A549 (cell line): ENCODE data around the gene FBF1. TPM values are rescaled to one million over a fixed set of nuclear protein-coding genes. Genes with fewer than 3 reads are reported as not detected.

Experiments
- ATAC-seq, 2 experiments: fragments of 200-7000 bp in 1 of 2; fragments of >200 bp in 1 of 2; cut with Nextera tagmentation in 1 of 2; cut with Tn5 transposase in 1 of 2; 3 replicates each; pipeline versions ENCODE4 v1.8.0 to v1.9.1; 2018 to 2020; ENCODE audit warnings: mild to moderate bottlenecking in 1 of 2, moderate library complexity in 1 of 2
- CTCF ChIA-PET: fragments of 300-600 bp; sonication (Branson Sonifier 250); formaldehyde crosslinking; extraction: SDS; loops from one replicate; lab custom pipeline; 2021; ENCODE audit warnings: antibody characterized with exemption, inconsistent platforms; lab: Yijun Ruan, JAX
- POLR2A ChIA-PET: fragments of 350-600 bp; formaldehyde crosslinking; extraction: SDS; loops from one replicate; lab custom pipeline; 2021; ENCODE audit warnings: antibody characterized with exemption, inconsistent platforms; lab: Yijun Ruan, JAX
- DNase-seq, 2 experiments: peaks; one replicate each; pipeline versions ENCODE4 v3.0.0 to v3.0.0-alpha.2; 2011 to 2016; ENCODE audit warnings: low read depth in 1 of 2, low spot score in 1 of 2
- FAIRE-seq: peaks from 2 replicates; lab custom pipeline; 2011; peaks lifted over from hg19 to GRCh38; lab: Jason Lieb, UNC
- H3K27ac ChIP-seq, 2 experiments: fragments of >200 bp; sonication (Bioruptor Twin); formaldehyde crosslinking; 3 replicates each; pipeline ENCODE4 v1.5.1; 2016 to 2017
- H3K4me1 ChIP-seq: fragments of >200 bp; sonication (Bioruptor Twin); formaldehyde crosslinking; 3 replicates; pipeline ENCODE4 v1.6.1; 2016
- H3K4me2 ChIP-seq: fragments of >200 bp; sonication (Bioruptor Twin); formaldehyde crosslinking; 3 replicates; pipeline ENCODE4 v1.6.1; 2016
- H3K4me3 ChIP-seq: fragments of >200 bp; sonication (Bioruptor Twin); formaldehyde crosslinking; 3 replicates; pipeline ENCODE4 v1.5.1; 2016
- H3K9me3 ChIP-seq: fragments of >200 bp; sonication (Bioruptor Twin); formaldehyde crosslinking; 3 replicates; pipeline ENCODE4 v1.6.1; 2016
- ATOH8 ChIP-seq: fragments of 250-450 bp; sonication (Bioruptor Pico); IDR thresholded peaks from 2 replicates; pipeline ENCODE4 v1.5.0; 2020; ENCODE audit warnings: low read depth, mild to moderate bottlenecking, moderate library complexity
- CBX8 ChIP-seq: fragments of 200-600 bp; sonication (generic); IDR thresholded peaks from 2 replicates; pipeline ENCODE4 v1.6.1; 2016
- CHD2 ChIP-seq: fragments of 150-350 bp; IDR thresholded peaks from 2 replicates; pipeline ENCODE4 v1.6.1; 2014; ENCODE audit warnings: low read length; ENCODE audit not compliant: partially characterized antibody
- EHMT2 ChIP-seq: fragments of 200-600 bp; sonication (generic); IDR thresholded peaks from 2 replicates; pipeline ENCODE4 v1.6.1; 2016; ENCODE audit warnings: antibody characterized with exemption, low read depth, mild to moderate bottlenecking, moderate library complexity
- EP300 ChIP-seq, 2 experiments: fragments of >200 bp; sonication (Bioruptor Twin); formaldehyde crosslinking; IDR thresholded peaks; 2 replicates in 1 of 2; 3 replicates in 1 of 2; pipeline ENCODE4 v1.6.1; 2016 to 2017
- FOSL2 ChIP-seq, 2 experiments: fragments of 450-650 bp in 1 of 2; fragments of >200 bp in 1 of 2; sonication (Bioruptor Twin) in 1 of 2; formaldehyde crosslinking; IDR thresholded peaks; 2 replicates each; pipeline versions ENCODE4 v1.5.0 to v1.6.1; 2016 to 2020; ENCODE audit warnings: mild to moderate bottlenecking in 1 of 2, moderate library complexity in 1 of 2
- KDM1A ChIP-seq: fragments of 200-600 bp; sonication (generic); IDR thresholded peaks from 2 replicates; pipeline ENCODE4 v1.6.1; 2016; ENCODE audit warnings: low read depth, mild to moderate bottlenecking
- MAZ ChIP-seq: fragments of 150-350 bp; IDR thresholded peaks from 2 replicates; pipeline ENCODE4 v1.6.1; 2014; ENCODE audit warnings: antibody characterized with exemption, low read depth, low read length, borderline replicate concordance
- NPAS2 ChIP-seq: fragments of 250-450 bp; sonication (Bioruptor Pico); IDR thresholded peaks from 2 replicates; pipeline ENCODE4 v1.8.0; 2022; ENCODE audit warnings: mild to moderate bottlenecking, moderate library complexity, borderline replicate concordance
- PHF8 ChIP-seq: fragments of 200-600 bp; sonication (generic); IDR thresholded peaks from 2 replicates; pipeline ENCODE4 v1.6.1; 2016; ENCODE audit warnings: low read depth, mild to moderate bottlenecking, antibody characterized with exemption, moderate library complexity, borderline replicate concordance
- POLR2AphosphoS2 ChIP-seq: conservative IDR thresholded peaks from 2 replicates; pipeline ENCODE4 v1.6.1; 2012; ENCODE audit warnings: low read length, improper control_type of control experiment, inconsistent platforms
- RCOR1 ChIP-seq: fragments of 150-350 bp; IDR thresholded peaks from 2 replicates; pipeline ENCODE4 v1.6.1; 2014; ENCODE audit warnings: antibody characterized with exemption, low read length, low read depth
- SREBF2 ChIP-seq: fragments of 450-650 bp; IDR thresholded peaks from 2 replicates; pipeline ENCODE4 v1.6.1; 2014; ENCODE audit warnings: mild to moderate bottlenecking, moderate library complexity
- ZNF302 ChIP-seq: fragments of 250-450 bp; sonication (Bioruptor Pico); IDR thresholded peaks from 2 replicates; pipeline ENCODE4 v1.9.0; 2021; ENCODE audit warnings: inconsistent platforms, mild to moderate bottlenecking, moderate library complexity
- WGBS: methylation state at CpG from one replicate; pipeline ENCODE4 v1.1.6; 2017; ENCODE audit errors: missing lambda C conversion rate; 5-methylcytosine and 5-hydroxymethylcytosine counted together
- polyA plus RNA-seq, 4 experiments: library from polyadenylated mRNA; depleted of rRNA in 3 of 4; stranded (reverse); fragments of >200 nt; fragmentation: RNase III in 1 of 4; extraction: RNeasy Plus Mini Kit Qiagen cat#74134 plus additional on column Dnase treatment in 1 of 4; gene quantifications; 2 replicates in 3 of 4; 3 replicates in 1 of 4; pipeline ENCODE4 v1.2.3, GENCODE V29; 2011 to 2017
- TF ChIP-seq, protein P1 (sequence below): IDR thresholded peaks from 2 replicates; pipeline ENCODE4 v1.6.1; 2012
- TF ChIP-seq, protein P2 (sequence below): fragments of 200-600 bp; sonication (generic); IDR thresholded peaks from 2 replicates; pipeline ENCODE4 v1.6.1; 2016; ENCODE audit warnings: antibody characterized with exemption, mild to moderate bottlenecking, moderate library complexity
- TF ChIP-seq, protein P3 (sequence below): fragments of >200 bp; sonication (Bioruptor Twin); formaldehyde crosslinking; IDR thresholded peaks from 2 replicates; pipeline ENCODE4 v1.6.1; 2016

FBF1 gene
- polyA plus RNA-seq, 2 of the 4 experiments (the other 2 are of a cell fraction), result 8.5 to 17.8 TPM

DNA sequence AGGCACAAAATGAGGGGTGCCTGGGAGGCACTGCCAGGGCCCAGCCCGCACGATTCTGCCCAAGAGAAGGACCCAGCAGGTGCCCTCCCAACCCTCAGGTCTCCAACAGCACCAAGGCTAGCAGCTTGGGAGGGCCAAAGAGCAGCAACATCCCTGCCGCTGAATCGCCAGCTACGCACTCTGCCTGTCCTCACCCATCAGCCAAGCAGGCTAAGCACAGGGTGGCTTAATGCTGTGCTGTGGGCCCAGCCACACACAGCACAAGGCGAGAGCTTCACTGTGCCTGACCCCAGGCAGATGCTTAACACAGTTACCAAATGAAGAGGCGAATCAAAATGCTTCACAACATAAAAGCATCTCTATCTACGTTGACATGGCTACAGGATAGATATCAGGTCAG lies 25.6 kb downstream of the FBF1 start:
- H3K4me3 ChIP-seq, result no peak overlapping the region
- peak in 1 of 2 experiments; percentile 14; a peak in 2 of 6 replicates for ATAC-seq
- FAIRE-seq, result no peak
- no peak overlapping the region for H3K27ac ChIP-seq
- no peak for TF ChIP-seq PHF8
- TF ChIP-seq NPAS2 (CRISPR knock-in tag), result no peak
- no peak for TF ChIP-seq FOSL2 (IDR thresholded peaks at IDR 0.05)
- TF ChIP-seq FOSL2 (CRISPR knock-in tag; IDR thresholded peaks at IDR 0.05), result no peak
- TF ChIP-seq CBX8, result no peak
- TF ChIP-seq, all 56 proteins: peak for 0
- Histone ChIP-seq H3K4me2 (no peak overlapping the region), H3K4me1 (no peaks in the 10 kb centered on the region), H3K9me3 (no peaks in the 10 kb centered on the region)
- 83% methylated on average over 7 of the region's 8 CpGs for WGBS
- ChIA-PET CTCF (interaction anchor here (0.8 to 20.0 kb wide), 4 partner anchors 10 to 90 kb away, joined by 3 to 372 read pairs (median 38); partner anchors contain the start of genes CDK3 and MRPL38), POLR2A (no interaction called here)
- DNase-seq, result no peak

GRCh38 chr17:75914643-75915267 lies 26.1 kb downstream of the FBF1 start:
- peak; percentile 35 to 41; a peak in 5 of 6 replicates for ATAC-seq
- WGBS, result 90% methylated on average over 34 of the region's 34 CpGs
- CTCF ChIA-PET, result interaction anchor here (0.8 to 20.0 kb wide), 5 partner anchors 9 to 90 kb away, joined by 3 to 372 read pairs (median 37); partner anchors contain the start of genes CDK3 and MRPL38

More at GRCh38 chr17:75914643-75915267, 26.1 kb downstream of the FBF1 start:
- no peak overlapping the region for H3K4me3 ChIP-seq
- no peak for FAIRE-seq
- H3K4me1 ChIP-seq, result no peaks in the 10 kb centered on the region
- no peaks in the 10 kb centered on the region for H3K9me3 ChIP-seq
- DNase-seq, result no peak
- POLR2A ChIA-PET, result interaction anchor here (0.6 kb wide), 1 partner anchor 60 kb away, joined by 12 read pairs; the partner anchor contains the start of gene WBP2
- TF ChIP-seq, protein P1, sequence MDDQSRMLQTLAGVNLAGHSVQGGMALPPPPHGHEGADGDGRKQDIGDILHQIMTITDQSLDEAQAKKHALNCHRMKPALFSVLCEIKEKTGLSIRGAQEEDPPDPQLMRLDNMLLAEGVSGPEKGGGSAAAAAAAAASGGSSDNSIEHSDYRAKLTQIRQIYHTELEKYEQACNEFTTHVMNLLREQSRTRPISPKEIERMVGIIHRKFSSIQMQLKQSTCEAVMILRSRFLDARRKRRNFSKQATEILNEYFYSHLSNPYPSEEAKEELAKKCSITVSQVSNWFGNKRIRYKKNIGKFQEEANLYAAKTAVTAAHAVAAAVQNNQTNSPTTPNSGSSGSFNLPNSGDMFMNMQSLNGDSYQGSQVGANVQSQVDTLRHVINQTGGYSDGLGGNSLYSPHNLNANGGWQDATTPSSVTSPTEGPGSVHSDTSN, result no peak
- TF ChIP-seq ZNF302 (CRISPR knock-in tag) (no peak), SREBF2 (no peak), POLR2AphosphoS2 (no peak), KDM1A (no peak), ATOH8 (CRISPR knock-in tag) (no peak), EHMT2 (no peak), MAZ (no peak), CHD2 (no peak), EP300 (IDR thresholded peaks at IDR 0.05) (no peak), RCOR1 (no peak)
- TF ChIP-seq, protein P2, sequence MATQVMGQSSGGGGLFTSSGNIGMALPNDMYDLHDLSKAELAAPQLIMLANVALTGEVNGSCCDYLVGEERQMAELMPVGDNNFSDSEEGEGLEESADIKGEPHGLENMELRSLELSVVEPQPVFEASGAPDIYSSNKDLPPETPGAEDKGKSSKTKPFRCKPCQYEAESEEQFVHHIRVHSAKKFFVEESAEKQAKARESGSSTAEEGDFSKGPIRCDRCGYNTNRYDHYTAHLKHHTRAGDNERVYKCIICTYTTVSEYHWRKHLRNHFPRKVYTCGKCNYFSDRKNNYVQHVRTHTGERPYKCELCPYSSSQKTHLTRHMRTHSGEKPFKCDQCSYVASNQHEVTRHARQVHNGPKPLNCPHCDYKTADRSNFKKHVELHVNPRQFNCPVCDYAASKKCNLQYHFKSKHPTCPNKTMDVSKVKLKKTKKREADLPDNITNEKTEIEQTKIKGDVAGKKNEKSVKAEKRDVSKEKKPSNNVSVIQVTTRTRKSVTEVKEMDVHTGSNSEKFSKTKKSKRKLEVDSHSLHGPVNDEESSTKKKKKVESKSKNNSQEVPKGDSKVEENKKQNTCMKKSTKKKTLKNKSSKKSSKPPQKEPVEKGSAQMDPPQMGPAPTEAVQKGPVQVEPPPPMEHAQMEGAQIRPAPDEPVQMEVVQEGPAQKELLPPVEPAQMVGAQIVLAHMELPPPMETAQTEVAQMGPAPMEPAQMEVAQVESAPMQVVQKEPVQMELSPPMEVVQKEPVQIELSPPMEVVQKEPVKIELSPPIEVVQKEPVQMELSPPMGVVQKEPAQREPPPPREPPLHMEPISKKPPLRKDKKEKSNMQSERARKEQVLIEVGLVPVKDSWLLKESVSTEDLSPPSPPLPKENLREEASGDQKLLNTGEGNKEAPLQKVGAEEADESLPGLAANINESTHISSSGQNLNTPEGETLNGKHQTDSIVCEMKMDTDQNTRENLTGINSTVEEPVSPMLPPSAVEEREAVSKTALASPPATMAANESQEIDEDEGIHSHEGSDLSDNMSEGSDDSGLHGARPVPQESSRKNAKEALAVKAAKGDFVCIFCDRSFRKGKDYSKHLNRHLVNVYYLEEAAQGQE, result no peak
- TF ChIP-seq, protein P3, sequence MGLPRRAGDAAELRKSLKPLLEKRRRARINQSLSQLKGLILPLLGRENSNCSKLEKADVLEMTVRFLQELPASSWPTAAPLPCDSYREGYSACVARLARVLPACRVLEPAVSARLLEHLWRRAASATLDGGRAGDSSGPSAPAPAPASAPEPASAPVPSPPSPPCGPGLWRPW, result no peak
- no peak overlapping the region for H3K27ac ChIP-seq
- H3K4me2 ChIP-seq, result no peak overlapping the region
